ENCODE results near the gene POPDC2.

The POPDC2 gene

GRCh38 chr3:119639494-119640350, 20.7 kb downstream of the POPDC2 start:
- DNase-seq (ENCODE audit: low read depth), result no peak

- peak; percentile 91 for DNase-seq (ENCODE audit: low read depth)
These were observed 22.5 kb downstream of the POPDC2 start for GRCh38 chr3:119637679-119638477.

- DNase-seq (ENCODE audit: low read depth), result no peak
These were observed 23.3 kb downstream of the POPDC2 start for GRCh38 chr3:119636891-119637611.

- DNase-seq (ENCODE audit: low read depth), result peak; percentile 81
These were observed 24.1 kb downstream of the POPDC2 start for GRCh38 chr3:119636249-119636648.

- no peak for DNase-seq (ENCODE audit: low read depth)
These were observed 24.7 kb downstream of the POPDC2 start for GRCh38 chr3:119635719-119636118.

- no peak for DNase-seq (ENCODE audit: low read depth)
These were observed 27.6 kb downstream of the POPDC2 start for GRCh38 chr3:119632829-119633228.

- no peak for DNase-seq (ENCODE audit: low read depth)
These were observed 28.2 kb downstream of the POPDC2 start for GRCh38 chr3:119632216-119632615.

- no peak for DNase-seq (ENCODE audit: low read depth)
These were observed 28.9 kb downstream of the POPDC2 start for GRCh38 chr3:119631516-119631915.

GRCh38 chr3:119630880-119631329, 29.5 kb downstream of the POPDC2 start:
- DNase-seq (ENCODE audit: low read depth), result no peak

GRCh38 chr3:119630128-119630879, 30.1 kb downstream of the POPDC2 start:
- peak; percentile 78 for DNase-seq (ENCODE audit: low read depth)

GRCh38 chr3:119628816-119629445, 31.5 kb downstream of the POPDC2 start:
- no peak for DNase-seq (ENCODE audit: low read depth)

GRCh38 chr3:119628390-119628789, 32.0 kb downstream of the POPDC2 start:
- DNase-seq (ENCODE audit: low read depth), result no peak

- no peak for DNase-seq (ENCODE audit: low read depth)
These were observed 32.9 kb downstream of the POPDC2 start for GRCh38 chr3:119627461-119627860.

- no peak for DNase-seq (ENCODE audit: low read depth)
These were observed 34.2 kb downstream of the POPDC2 start for GRCh38 chr3:119626196-119626595.

GRCh38 chr3:119625451-119626153, 34.8 kb downstream of the POPDC2 start:
- no peak for DNase-seq (ENCODE audit: low read depth)

- no peak for DNase-seq (ENCODE audit: low read depth)
These were observed 36.2 kb downstream of the POPDC2 start for GRCh38 chr3:119624002-119624720.

- DNase-seq (ENCODE audit: low read depth), result no peak
These were observed 39.5 kb downstream of the POPDC2 start for GRCh38 chr3:119620899-119621298.

- no peak for DNase-seq (ENCODE audit: low read depth)
These were observed 41.3 kb downstream of the POPDC2 start for GRCh38 chr3:119619094-119619493.

GRCh38 chr3:119616056-119616455, 44.3 kb downstream of the POPDC2 start:
- DNase-seq (ENCODE audit: low read depth), result no peak

GRCh38 chr3:119613872-119614271, 46.5 kb downstream of the POPDC2 start:
- no peak for DNase-seq (ENCODE audit: low read depth)
